Neutrophil (primary cell): ENCODE results near the gene MBNL2.

Experiments
- H3K27ac ChIP-seq: fragments of 200-600 bp; sonication (generic); 2 replicates; pipeline ENCODE4 v1.5.1; 2016; ENCODE audit warnings: mild to moderate bottlenecking, moderate library complexity
- H3K27me3 ChIP-seq: fragments of 200-600 bp; sonication (generic); 2 replicates; pipeline ENCODE4 v1.6.0; 2016; ENCODE audit warnings: mild to moderate bottlenecking
- H3K36me3 ChIP-seq: fragments of 200-600 bp; sonication (generic); 2 replicates; pipeline ENCODE4 v1.5.1; 2017
- H3K4me1 ChIP-seq, 2 experiments: fragments of 200-600 bp in 1 of 2; sonication (generic) in 1 of 2; 1 replicate in 1 of 2; 2 replicates in 1 of 2; pipeline versions ENCODE4 v1.5.1 to v1.6.1; 2013 to 2016; ENCODE audit warnings: low read depth in 1 of 2, low read length in 1 of 2, mild to moderate bottlenecking in 1 of 2, moderate library complexity in 1 of 2; ENCODE audit not compliant: control insufficient read depth in 1 of 2, insufficient read depth in 1 of 2
- H3K4me3 ChIP-seq, 2 experiments: fragments of 200-600 bp in 1 of 2; sonication (generic) in 1 of 2; 1 replicate in 1 of 2; 2 replicates in 1 of 2; pipeline ENCODE4 v1.5.1; 2013 to 2016; ENCODE audit warnings: low read depth in 1 of 2, low read length in 1 of 2, mild to moderate bottlenecking in 1 of 2, moderate library complexity in 1 of 2
- H3K9me3 ChIP-seq: fragments of 200-600 bp; sonication (generic); 2 replicates; pipeline ENCODE4 v1.5.1; 2016
- TF ChIP-seq, protein P1 (sequence below): fragments of 200-600 bp; sonication (generic); IDR thresholded peaks from 2 replicates; pipeline ENCODE4 v1.5.1; 2016; ENCODE audit warnings: antibody characterized with exemption

MBNL2 gene

GRCh38 chr13:97441368-97441767 lies 219.2 kb downstream of the MBNL2 start:
- Histone ChIP-seq H3K36me3 (no peaks in the 10 kb centered on the region), H3K4me1 (peaks cover 0 to 7% of the 10 kb centered on the region in 2 experiments), H3K27ac (no peak overlapping the region), H3K9me3 (no peaks in the 10 kb centered on the region), H3K27me3 (no peaks in the 10 kb centered on the region), H3K4me3 (no peak overlapping the region)
- TF ChIP-seq, protein P1, sequence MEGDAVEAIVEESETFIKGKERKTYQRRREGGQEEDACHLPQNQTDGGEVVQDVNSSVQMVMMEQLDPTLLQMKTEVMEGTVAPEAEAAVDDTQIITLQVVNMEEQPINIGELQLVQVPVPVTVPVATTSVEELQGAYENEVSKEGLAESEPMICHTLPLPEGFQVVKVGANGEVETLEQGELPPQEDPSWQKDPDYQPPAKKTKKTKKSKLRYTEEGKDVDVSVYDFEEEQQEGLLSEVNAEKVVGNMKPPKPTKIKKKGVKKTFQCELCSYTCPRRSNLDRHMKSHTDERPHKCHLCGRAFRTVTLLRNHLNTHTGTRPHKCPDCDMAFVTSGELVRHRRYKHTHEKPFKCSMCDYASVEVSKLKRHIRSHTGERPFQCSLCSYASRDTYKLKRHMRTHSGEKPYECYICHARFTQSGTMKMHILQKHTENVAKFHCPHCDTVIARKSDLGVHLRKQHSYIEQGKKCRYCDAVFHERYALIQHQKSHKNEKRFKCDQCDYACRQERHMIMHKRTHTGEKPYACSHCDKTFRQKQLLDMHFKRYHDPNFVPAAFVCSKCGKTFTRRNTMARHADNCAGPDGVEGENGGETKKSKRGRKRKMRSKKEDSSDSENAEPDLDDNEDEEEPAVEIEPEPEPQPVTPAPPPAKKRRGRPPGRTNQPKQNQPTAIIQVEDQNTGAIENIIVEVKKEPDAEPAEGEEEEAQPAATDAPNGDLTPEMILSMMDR = no peak
